Prostate gland (tissue), 2 donors: ENCODE measurements around the gene SH3RF2. TPM values are rescaled to one million over a fixed set of nuclear protein-coding genes. Genes with fewer than 3 reads are reported as not detected.

ENCODE experiments used
- DNase-seq: peaks from one replicate; pipeline ENCODE4 v3.0.0-alpha.2; 2019; ENCODE audit warnings: low spot score
- H3K27ac ChIP-seq, 2 donors: fragments of 200-600 bp; sonication (generic); 2 replicates each; pipeline ENCODE4 v1.5.1; 2017 to 2019
- H3K27me3 ChIP-seq: fragments of 200-600 bp; sonication (generic); replicated peaks from 2 replicates; pipeline ENCODE4 v1.5.1; 2019; ENCODE audit not compliant: insufficient read depth
- H3K36me3 ChIP-seq, 2 donors: fragments of 200-600 bp; sonication (generic); 1 replicate in 1 of 2; 2 replicates in 1 of 2; pipeline versions ENCODE4 v1.5.1 to v1.8.1; 2017 to 2019
- H3K4me1 ChIP-seq: fragments of 200-600 bp; sonication (generic); replicated peaks from 2 replicates; pipeline ENCODE4 v1.5.1; 2019
- H3K4me3 ChIP-seq, 2 donors: fragments of 200-600 bp; sonication (generic); 2 replicates each; pipeline ENCODE4 v1.5.1; 2017 to 2019
- H3K9me3 ChIP-seq: fragments of 200-600 bp; sonication (generic); 2 replicates; pipeline ENCODE4 v1.5.1; 2017
- POLR2A ChIP-seq: fragments of 450-650 bp; IDR thresholded peaks from one replicate; pipeline ENCODE4 v1.6.1; 2016; ENCODE audit warnings: antibody characterized with exemption, mild to moderate bottlenecking
- POLR2AphosphoS5 ChIP-seq: sonication (generic); formaldehyde crosslinking; IDR thresholded peaks from one replicate; pipeline ENCODE4 v1.6.1; 2017; ENCODE audit warnings: antibody characterized with exemption
- WGBS: methylation state at CpG from one replicate; pipeline ENCODE4 v1.1.5; 2018; 5-methylcytosine and 5-hydroxymethylcytosine counted together
- intact Hi-C: fragments of 100-400 bp; cut with DNase I; formaldehyde crosslinking; loops from one replicate; pipeline ENCODE4 v1.14.2; 2022
- total RNA-seq, 2 donors: library from RNA; depleted of rRNA; stranded (reverse); fragments of >200 nt; gene quantifications; one replicate each; pipeline ENCODE4 v1.1.0, GENCODE V29; 2016
- TF ChIP-seq, protein P1 (sequence below), 4 experiments: fragments of 200-600 bp in 2 of 4; fragments of 450-650 bp in 2 of 4; sonication (generic) in 2 of 4; IDR thresholded peaks; 1 replicate in 3 of 4; 2 replicates in 1 of 4; pipeline ENCODE4 v1.5.1; 2016 to 2019; ENCODE audit warnings: antibody characterized with exemption in 4 of 4, mild to moderate bottlenecking in 2 of 4, moderate library complexity in 2 of 4

The SH3RF2 gene
- total RNA-seq, 2 donors from 2014 or later, result 18.2 to 43.9 TPM

DNA sequence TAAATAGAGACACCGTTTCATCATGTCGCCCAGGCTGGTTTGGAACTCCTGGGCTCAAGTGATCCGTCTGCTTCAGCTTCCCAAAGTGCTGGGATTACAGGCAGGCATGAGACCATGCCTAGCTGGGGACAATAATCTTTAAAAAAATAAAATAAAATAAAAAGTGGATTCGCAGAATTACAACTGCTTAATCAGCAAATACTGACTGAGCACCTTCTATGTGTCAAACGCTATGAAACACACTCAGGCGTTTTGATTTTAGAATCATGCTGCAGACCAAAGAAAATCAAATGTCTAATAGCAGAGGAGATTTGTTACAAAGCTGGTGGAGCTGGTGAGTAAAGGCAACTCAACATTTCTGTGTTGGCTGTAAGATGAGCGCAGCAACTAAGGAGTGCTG, 22.7 kb upstream of the SH3RF2 start:
- Histone ChIP-seq H3K4me1 (no peaks in the 10 kb centered on the region), H3K9me3 (no peaks in the 10 kb centered on the region), H3K27me3 (no peaks in the 10 kb centered on the region), H3K4me3 (no peak overlapping the region), H3K36me3 (no peaks in the 10 kb centered on the region), H3K27ac (no peak overlapping the region)
- WGBS, result 95% methylated on average over 7 of the region's 7 CpGs
- TF ChIP-seq, protein P1, sequence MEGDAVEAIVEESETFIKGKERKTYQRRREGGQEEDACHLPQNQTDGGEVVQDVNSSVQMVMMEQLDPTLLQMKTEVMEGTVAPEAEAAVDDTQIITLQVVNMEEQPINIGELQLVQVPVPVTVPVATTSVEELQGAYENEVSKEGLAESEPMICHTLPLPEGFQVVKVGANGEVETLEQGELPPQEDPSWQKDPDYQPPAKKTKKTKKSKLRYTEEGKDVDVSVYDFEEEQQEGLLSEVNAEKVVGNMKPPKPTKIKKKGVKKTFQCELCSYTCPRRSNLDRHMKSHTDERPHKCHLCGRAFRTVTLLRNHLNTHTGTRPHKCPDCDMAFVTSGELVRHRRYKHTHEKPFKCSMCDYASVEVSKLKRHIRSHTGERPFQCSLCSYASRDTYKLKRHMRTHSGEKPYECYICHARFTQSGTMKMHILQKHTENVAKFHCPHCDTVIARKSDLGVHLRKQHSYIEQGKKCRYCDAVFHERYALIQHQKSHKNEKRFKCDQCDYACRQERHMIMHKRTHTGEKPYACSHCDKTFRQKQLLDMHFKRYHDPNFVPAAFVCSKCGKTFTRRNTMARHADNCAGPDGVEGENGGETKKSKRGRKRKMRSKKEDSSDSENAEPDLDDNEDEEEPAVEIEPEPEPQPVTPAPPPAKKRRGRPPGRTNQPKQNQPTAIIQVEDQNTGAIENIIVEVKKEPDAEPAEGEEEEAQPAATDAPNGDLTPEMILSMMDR (IDR thresholded peaks at IDR 0.05), result no peak
- TF ChIP-seq POLR2AphosphoS5 (no peak), POLR2A (no peak)
- no peak for DNase-seq
- intact Hi-C loops, result no loop called here

DNA sequence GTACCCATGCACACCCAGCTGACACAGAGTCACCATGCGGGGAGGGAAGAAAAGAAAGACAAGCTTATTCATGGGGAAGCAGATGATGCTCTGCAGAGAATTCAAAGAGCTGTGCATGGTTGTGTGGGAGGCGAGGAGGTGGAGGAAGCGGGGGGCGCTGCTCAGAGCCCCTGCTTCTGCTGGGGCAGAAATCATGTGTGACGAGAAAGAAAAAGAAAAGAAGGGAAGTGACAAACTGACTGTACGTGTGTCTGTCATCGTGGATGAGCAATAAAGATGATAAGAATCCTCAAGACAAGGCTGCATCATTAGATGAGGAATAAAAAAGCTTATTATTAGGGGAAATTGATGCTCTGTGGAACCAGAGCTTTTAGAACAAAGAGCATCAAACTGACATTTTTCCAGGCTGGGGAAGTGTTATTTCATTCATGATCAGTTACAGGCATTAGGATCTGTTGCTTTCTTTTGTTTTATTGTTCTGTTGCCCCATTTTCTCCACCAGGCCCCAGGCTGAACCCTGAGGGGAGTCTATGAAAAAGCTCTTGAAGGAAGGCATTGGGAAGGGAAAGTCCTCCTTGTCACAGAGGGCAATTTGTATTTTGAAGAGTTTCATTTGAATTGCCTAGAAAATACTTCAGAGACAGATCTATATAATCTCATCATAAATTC, 20.3 kb upstream of the SH3RF2 start:
- no peaks in the 10 kb centered on the region for H3K4me1 ChIP-seq
- no peak overlapping the region for H3K4me3 ChIP-seq
- no peaks in the 10 kb centered on the region for H3K9me3 ChIP-seq
- intact Hi-C loops, result no loop called here
- no peaks in the 10 kb centered on the region for H3K27me3 ChIP-seq
- WGBS, result 86% methylated on average over 7 of the region's 7 CpGs
- no peaks in the 10 kb centered on the region for H3K36me3 ChIP-seq
- TF ChIP-seq POLR2A, result no peak
- DNase-seq, result no peak
- H3K27ac ChIP-seq, result no peak overlapping the region

DNA sequence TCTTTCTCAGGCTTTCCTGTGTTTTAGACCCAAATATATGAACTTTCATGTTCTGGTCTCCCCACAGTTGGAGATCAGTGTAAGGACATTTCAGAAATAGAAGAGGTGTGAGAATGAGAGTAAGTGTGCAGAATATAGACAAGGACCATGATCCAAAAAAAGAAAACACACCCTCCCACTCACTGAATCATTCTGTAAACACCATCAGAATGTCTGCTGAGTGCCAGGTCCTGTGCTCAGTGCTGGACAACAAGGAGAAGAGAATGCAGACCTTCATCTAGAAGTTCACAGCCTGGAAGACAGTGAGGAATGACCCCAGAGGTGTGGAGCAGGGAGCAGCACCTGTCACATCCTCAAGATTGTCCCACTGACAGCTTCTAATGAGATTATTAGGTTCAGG, 19.1 kb upstream of the SH3RF2 start:
- no peak overlapping the region for H3K27ac ChIP-seq
- no peaks in the 10 kb centered on the region for H3K4me1 ChIP-seq
- no peaks in the 10 kb centered on the region for H3K9me3 ChIP-seq
- H3K4me3 ChIP-seq, result no peak overlapping the region
- no peak for DNase-seq
- intact Hi-C loops, result no loop called here
- no peak for TF ChIP-seq POLR2AphosphoS5
- no peak for TF ChIP-seq POLR2A
- TF ChIP-seq, protein P1 (IDR thresholded peaks at IDR 0.05), result no peak
- H3K27me3 ChIP-seq, result no peaks in the 10 kb centered on the region
- no peaks in the 10 kb centered on the region for H3K36me3 ChIP-seq

DNA sequence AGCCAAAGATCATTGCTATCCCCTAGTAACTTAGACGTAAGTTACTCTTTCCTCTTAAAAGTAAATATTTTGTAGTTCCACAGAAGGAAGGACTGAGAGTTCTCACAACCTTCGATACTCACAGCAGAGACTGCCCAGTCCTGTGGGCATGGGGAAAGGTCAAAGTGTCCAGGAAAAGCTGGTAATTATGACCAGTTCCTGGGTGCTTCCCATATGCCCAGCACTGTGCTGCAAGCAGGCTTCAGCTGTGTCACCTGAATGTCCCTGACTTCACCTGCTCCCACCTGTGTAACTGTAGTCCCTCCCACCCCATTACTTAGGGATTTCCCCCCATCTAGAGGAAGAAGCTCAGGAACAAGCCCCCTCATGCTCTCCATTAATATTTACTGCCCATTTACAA, 18.0 kb upstream of the SH3RF2 start:
- Histone ChIP-seq H3K9me3 (no peaks in the 10 kb centered on the region), H3K36me3 (no peaks in the 10 kb centered on the region), H3K4me1 (no peaks in the 10 kb centered on the region), H3K27ac (no peak overlapping the region), H3K27me3 (no peaks in the 10 kb centered on the region), H3K4me3 (no peak overlapping the region)
- TF ChIP-seq POLR2A (no peak), POLR2AphosphoS5 (no peak)
- TF ChIP-seq, protein P1 (IDR thresholded peaks at IDR 0.05), result no peak
- intact Hi-C loops, result no loop called here
- 86% methylated on average over 2 of the region's 2 CpGs for WGBS
- DNase-seq, result no peak

DNA sequence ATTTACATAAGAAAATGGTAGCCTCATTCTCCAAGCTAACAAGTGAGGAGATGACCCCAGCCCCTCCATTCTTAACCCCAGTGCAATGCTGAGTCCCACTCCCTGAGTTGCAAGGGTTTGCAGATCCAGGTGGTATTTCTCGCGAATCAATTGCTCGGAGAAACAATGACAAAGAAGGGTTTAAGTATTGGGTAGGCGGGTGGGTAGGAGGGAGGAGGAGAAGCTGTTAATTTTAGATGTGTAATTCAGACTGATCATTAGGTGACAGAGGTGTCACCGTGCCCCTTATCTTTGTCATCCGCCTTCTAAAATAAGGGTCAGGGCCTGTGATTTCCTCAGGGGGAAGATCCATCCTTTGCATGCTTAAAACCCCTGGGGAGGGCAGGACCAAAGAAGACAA, 17.0 kb upstream of the SH3RF2 start:
- no peaks in the 10 kb centered on the region for H3K27me3 ChIP-seq
- H3K4me1 ChIP-seq, result no peaks in the 10 kb centered on the region
- H3K36me3 ChIP-seq, result no peaks in the 10 kb centered on the region
- intact Hi-C loops, result no loop called here
- WGBS, result 87% methylated on average over 6 of the region's 6 CpGs
- DNase-seq, result no peak
- TF ChIP-seq POLR2A (no peak), POLR2AphosphoS5 (no peak)
- TF ChIP-seq, protein P1 (IDR thresholded peaks at IDR 0.05), result no peak
- H3K4me3 ChIP-seq, result no peak overlapping the region
- H3K27ac ChIP-seq, result no peak overlapping the region
- H3K9me3 ChIP-seq, result no peaks in the 10 kb centered on the region
